Liver (tissue), 9 donors: ENCODE data around the gene TAB2. TPM values are rescaled to one million over a fixed set of nuclear protein-coding genes. Genes with fewer than 3 reads are reported as not detected.

Source experiments
- DNase-seq: peaks from one replicate; pipeline ENCODE4 v3.0.0-alpha.2; 2017; ENCODE audit warnings: low spot score
- H3K27ac ChIP-seq, 2 donors: one replicate each; pipeline ENCODE4 v1.7.0; 2013; ENCODE audit warnings: inconsistent platforms in 2 of 2, low read length in 2 of 2, control low read depth in 1 of 2, low read depth in 1 of 2, mild to moderate bottlenecking in 1 of 2
- H3K27me3 ChIP-seq, 4 donors: one replicate each; pipeline versions ENCODE4 v1.6.1 to v1.7.0; 2013; ENCODE audit warnings: low read length in 3 of 4, inconsistent platforms in 1 of 4, mild to moderate bottlenecking in 1 of 4, moderate library complexity in 1 of 4; ENCODE audit not compliant: control insufficient read depth in 4 of 4, insufficient read depth in 4 of 4
- H3K36me3 ChIP-seq, 4 donors: one replicate each; pipeline versions ENCODE4 v1.6.1 to v1.7.0; 2013; ENCODE audit warnings: low read length in 3 of 4, mild to moderate bottlenecking in 3 of 4, low read depth in 1 of 4, moderate library complexity in 1 of 4; ENCODE audit not compliant: control insufficient read depth in 4 of 4, insufficient read depth in 3 of 4
- H3K4me1 ChIP-seq, 4 donors: one replicate each; pipeline versions ENCODE4 v1.6.1 to v1.7.0; 2013; ENCODE audit warnings: low read length in 3 of 4, mild to moderate bottlenecking in 3 of 4, moderate library complexity in 1 of 4; ENCODE audit not compliant: control insufficient read depth in 4 of 4, insufficient read depth in 4 of 4
- H3K4me3 ChIP-seq, 3 donors: one replicate each; pipeline versions ENCODE4 v1.6.1 to v1.7.0; 2013; ENCODE audit warnings: low read length in 3 of 3, control low read depth in 1 of 3, low read depth in 1 of 3, mild to moderate bottlenecking in 1 of 3
- H3K9ac ChIP-seq, 2 donors: one replicate each; pipeline ENCODE4 v1.7.0; 2013; ENCODE audit warnings: low read length in 2 of 2, mild to moderate bottlenecking in 2 of 2, moderate library complexity in 2 of 2, control low read depth in 1 of 2, low read depth in 1 of 2
- H3K9me3 ChIP-seq, 4 donors: one replicate each; pipeline versions ENCODE4 v1.6.1 to v1.7.0; 2013; ENCODE audit warnings: low read length in 3 of 4; ENCODE audit not compliant: control insufficient read depth in 4 of 4
- ATF3 ChIP-seq: IDR thresholded peaks from 2 replicates; pipeline ENCODE4 v1.6.1; 2016; ENCODE audit warnings: antibody characterized with exemption
- CTCF ChIP-seq: fragments of 150-350 bp; IDR thresholded peaks from 2 replicates; pipeline ENCODE4 v1.5.1; 2017; ENCODE audit warnings: improper control_type of control experiment, low read depth, low read length; ENCODE audit not compliant: missing input control
- EGR1 ChIP-seq, 2 donors: IDR thresholded peaks; 2 replicates each; pipeline ENCODE4 v1.6.1; 2016 to 2018; ENCODE audit warnings: antibody characterized with exemption in 2 of 2, low read depth in 2 of 2
- FOXA2 ChIP-seq: IDR thresholded peaks from 2 replicates; pipeline ENCODE4 v1.6.1; 2016; ENCODE audit warnings: antibody characterized with exemption
- GABPA ChIP-seq, 2 donors: IDR thresholded peaks in 1 of 2; conservative IDR thresholded peaks in 1 of 2; 2 replicates each; pipeline ENCODE4 v1.6.1; 2016; ENCODE audit warnings: antibody characterized with exemption in 2 of 2, mild to moderate bottlenecking in 1 of 2, moderate library complexity in 1 of 2
- HNF4G ChIP-seq: IDR thresholded peaks from 2 replicates; pipeline ENCODE4 v1.6.1; 2016; ENCODE audit warnings: antibody characterized with exemption
- JUND ChIP-seq, 2 donors: IDR thresholded peaks; 2 replicates each; pipeline ENCODE4 v1.6.1; 2016; ENCODE audit warnings: antibody characterized with exemption in 2 of 2
- NR2F2 ChIP-seq: IDR thresholded peaks from 2 replicates; pipeline ENCODE4 v1.6.1; 2016; ENCODE audit warnings: antibody characterized with exemption
- REST ChIP-seq: IDR thresholded peaks from 2 replicates; pipeline ENCODE4 v1.6.1; 2016; ENCODE audit warnings: antibody characterized with exemption, mild to moderate bottlenecking
- RXRA ChIP-seq, 2 donors: IDR thresholded peaks; 2 replicates each; pipeline ENCODE4 v1.6.1; 2017 to 2018; ENCODE audit warnings: antibody characterized with exemption in 2 of 2, mild to moderate bottlenecking in 1 of 2
- SP1 ChIP-seq: IDR thresholded peaks from 2 replicates; pipeline ENCODE4 v1.6.1; 2018; ENCODE audit warnings: antibody characterized with exemption, mild to moderate bottlenecking
- TAF1 ChIP-seq: conservative IDR thresholded peaks from 2 replicates; pipeline ENCODE4 v1.6.1; 2016; ENCODE audit warnings: antibody characterized with exemption, mild to moderate bottlenecking
- YY1 ChIP-seq: IDR thresholded peaks from 2 replicates; pipeline ENCODE4 v1.6.1; 2016; ENCODE audit warnings: antibody characterized with exemption, mild to moderate bottlenecking
- ZBTB33 ChIP-seq: IDR thresholded peaks from 2 replicates; pipeline ENCODE4 v1.6.1; 2016; ENCODE audit warnings: antibody characterized with exemption
- WGBS: extraction: QIAGEN DNeasy Blood & Tissue Kit; methylation state at CpG from one replicate; pipeline ENCODE4 v1.1.7; 2013; 5-methylcytosine and 5-hydroxymethylcytosine counted together
- polyA plus RNA-seq, 2 donors: library from polyadenylated mRNA; stranded (reverse) in 1 of 2; unstranded in 1 of 2; fragments of 200-250 nt in 1 of 2; fragments of >200 nt in 1 of 2; fragmentation: Nextera tagmentation in 1 of 2; extraction: Ambion mirVana in 1 of 2; gene quantifications; one replicate each; pipeline versions ENCODE4 v1.2.1 to v1.2.3, GENCODE V29; 2013 to 2015
- total RNA-seq, 2 donors: library from RNA; depleted of rRNA; stranded (reverse); fragments of >200 nt; gene quantifications; one replicate each; pipeline ENCODE4 v1.2.3, GENCODE V29; 2014
- donor health status: healthy.
- donor health status: healthy.
- donor health status: healthy.
- donor health status: healthy.
- donor health status: healthy.

Gene TAB2
- total and polyA plus RNA-seq, 4 donors: 10.5 to 25.6 (median 18.0) TPM

GRCh38 chr6:149331043-149331807 is 13.7 kb downstream of the TAB2 start:
- Histone ChIP-seq H3K9me3 (no peaks in the 10 kb centered on the region), H3K27me3 (no peaks in the 10 kb centered on the region), H3K27ac (no peak overlapping the region), H3K36me3 (no peaks in the 10 kb centered on the region), H3K9ac (no peak overlapping the region), H3K4me1 (peaks cover 6 to 43% (median 26%) of the 10 kb centered on the region in 4 donors), H3K4me3 (no peak overlapping the region)
- TF ChIP-seq YY1 (no peak), ZBTB33 (no peak), EGR1 (IDR thresholded peaks at IDR 0.05; ENCODE audit: low read depth in 2 of 2) (no peak), JUND (IDR thresholded peaks at IDR 0.05) (no peak), NR2F2 (no peak), REST (no peak), FOXA2 (no peak), HNF4G (no peak), RXRA (IDR thresholded peaks at IDR 0.05) (no peak), CTCF (no peak), ATF3 (no peak), GABPA (IDR thresholded peaks at IDR 0.05 in 1 of 2, conservative IDR thresholded peaks at IDR 0.05 in 1 of 2) (no peak)
- 62% methylated on average over 2 of the region's 2 CpGs for whole genome bisulfite sequencing
- no peak for DNase-seq

- no peak overlapping the region for H3K27ac ChIP-seq
- TF ChIP-seq CTCF: no peak
- no peak for TF ChIP-seq SP1
- no peak for TF ChIP-seq TAF1
- no peak for TF ChIP-seq ZBTB33
- no peak for TF ChIP-seq EGR1 (IDR thresholded peaks at IDR 0.05; ENCODE audit: low read depth in 2 of 2)
- no peak for TF ChIP-seq REST
- 92% methylated on average over 2 of the region's 2 CpGs for WGBS
- no peaks in the 10 kb centered on the region for H3K36me3 ChIP-seq
- no peaks in the 10 kb centered on the region for H3K27me3 ChIP-seq
- no peak overlapping the region for H3K9ac ChIP-seq
- no peak overlapping the region for H3K4me3 ChIP-seq
- peaks cover 6 to 48% (median 31%) of the 10 kb centered on the region in 4 donors for H3K4me1 ChIP-seq
- no peak for DNase-seq
- no peaks in the 10 kb centered on the region for H3K9me3 ChIP-seq
These were observed 14.4 kb downstream of the TAB2 start for GRCh38 chr6:149331871-149332270.
